ENCODE results near the gene ANKUB1. TPM values are rescaled to one million over a fixed set of nuclear protein-coding genes. Genes with fewer than 3 reads are reported as not detected.

Gene ANKUB1
- total RNA-seq, 1 donor from 2014 or later: not detected

GRCh38 chr3:149813367-149814281 lies 21.3 kb upstream of the ANKUB1 start:
- TF ChIP-seq, protein P1, sequence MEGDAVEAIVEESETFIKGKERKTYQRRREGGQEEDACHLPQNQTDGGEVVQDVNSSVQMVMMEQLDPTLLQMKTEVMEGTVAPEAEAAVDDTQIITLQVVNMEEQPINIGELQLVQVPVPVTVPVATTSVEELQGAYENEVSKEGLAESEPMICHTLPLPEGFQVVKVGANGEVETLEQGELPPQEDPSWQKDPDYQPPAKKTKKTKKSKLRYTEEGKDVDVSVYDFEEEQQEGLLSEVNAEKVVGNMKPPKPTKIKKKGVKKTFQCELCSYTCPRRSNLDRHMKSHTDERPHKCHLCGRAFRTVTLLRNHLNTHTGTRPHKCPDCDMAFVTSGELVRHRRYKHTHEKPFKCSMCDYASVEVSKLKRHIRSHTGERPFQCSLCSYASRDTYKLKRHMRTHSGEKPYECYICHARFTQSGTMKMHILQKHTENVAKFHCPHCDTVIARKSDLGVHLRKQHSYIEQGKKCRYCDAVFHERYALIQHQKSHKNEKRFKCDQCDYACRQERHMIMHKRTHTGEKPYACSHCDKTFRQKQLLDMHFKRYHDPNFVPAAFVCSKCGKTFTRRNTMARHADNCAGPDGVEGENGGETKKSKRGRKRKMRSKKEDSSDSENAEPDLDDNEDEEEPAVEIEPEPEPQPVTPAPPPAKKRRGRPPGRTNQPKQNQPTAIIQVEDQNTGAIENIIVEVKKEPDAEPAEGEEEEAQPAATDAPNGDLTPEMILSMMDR (IDR thresholded peaks at IDR 0.05): no peak
- Histone ChIP-seq H3K4me3 (peak overlapping the region; percentile 82), H3K36me3 (no peaks in the 10 kb centered on the region), H3K27me3 (no peaks in the 10 kb centered on the region), H3K4me1 (peaks cover 42% of the 10 kb centered on the region), H3K9me3 (no peaks in the 10 kb centered on the region), H3K27ac (peak overlapping the region; percentile 97)
- intact Hi-C loops (cut with DNase I): no loop called here
- ATAC-seq (peak; percentile 4), DNase-seq (peak; percentile 64)

DNA sequence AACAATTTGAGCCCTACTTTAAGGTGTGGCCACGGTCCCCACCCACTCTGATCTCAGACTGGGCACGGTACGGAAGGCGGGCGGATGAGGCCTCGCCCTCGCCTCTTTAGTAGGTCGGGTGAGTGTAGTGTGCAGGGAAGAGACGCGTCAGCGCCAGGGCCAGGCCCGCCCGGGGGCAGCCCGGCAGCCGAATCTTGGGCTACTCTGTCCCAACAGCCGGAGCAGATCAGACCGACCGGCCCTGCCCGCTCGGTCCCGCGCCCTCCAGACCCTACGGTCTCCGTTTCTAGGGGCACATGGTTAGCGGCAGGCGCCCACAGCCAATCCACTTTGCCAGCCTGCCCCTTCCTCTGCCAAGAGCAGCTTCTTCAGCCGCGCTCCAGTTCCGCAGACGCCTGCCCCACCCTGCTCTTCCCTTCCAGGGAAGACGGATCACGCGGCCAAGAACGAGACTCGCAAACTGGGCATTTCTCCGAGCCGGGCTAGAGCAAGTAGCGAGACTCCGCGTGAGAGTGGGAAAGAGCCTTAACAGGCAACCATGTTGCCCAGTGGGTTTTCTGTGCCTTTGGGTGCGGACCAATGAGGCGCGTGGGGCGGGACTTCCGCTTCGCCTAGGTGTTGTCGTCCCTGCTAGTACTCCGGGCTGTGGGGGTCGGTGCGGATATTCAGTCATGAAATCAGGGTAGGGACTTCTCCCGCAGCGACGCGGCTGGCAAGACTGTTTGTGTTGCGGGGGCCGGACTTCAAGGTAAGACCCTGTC lies 20.4 kb upstream of the ANKUB1 start, which contains the start of gene RNF13:
TSS of gene RNF13 (plus strand) at position 610 of the 761 bp plus-strand sequence. CDS start 32,812 bp downstream, outside the sequence.
- Histone ChIP-seq H3K27me3 (no peaks in the 10 kb centered on the region), H3K36me3 (no peaks in the 10 kb centered on the region), H3K27ac (peak within 1 kb of the TSS; percentile 97), H3K9me3 (no peaks in the 10 kb centered on the region), H3K4me1 (peaks cover 39% of the 10 kb centered on the region), H3K4me3 (peak within 1 kb of the TSS; percentile 82)
- ATAC-seq (peak; percentile 94), DNase-seq (peak; percentile 98)
- TF ChIP-seq, protein P1 (IDR thresholded peaks at IDR 0.05): no peak
- intact Hi-C loops (cut with DNase I): no loop called here

DNA sequence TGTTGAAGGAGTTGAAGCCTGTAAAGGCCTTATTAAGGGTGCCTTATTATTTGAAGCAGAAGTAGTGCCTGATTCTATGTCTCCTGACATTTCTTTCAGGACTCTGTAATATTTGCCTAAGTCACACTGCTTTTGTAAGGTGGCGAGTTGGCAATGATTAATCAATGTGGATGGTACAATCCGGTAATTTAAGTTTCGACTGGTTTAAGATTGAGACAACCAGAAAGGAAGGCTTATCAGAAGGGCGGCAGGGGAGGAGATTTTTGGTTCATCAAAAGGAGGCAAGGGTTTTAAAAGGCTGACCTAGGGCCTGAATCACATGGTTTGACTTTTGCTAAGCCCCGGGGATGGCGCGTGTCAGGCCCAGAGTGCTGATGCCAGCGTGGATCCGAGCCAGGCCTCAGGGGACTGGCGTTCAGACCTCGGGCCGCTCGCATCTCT lies 19.8 kb upstream of the ANKUB1 start:
- H3K27me3 ChIP-seq: no peaks in the 10 kb centered on the region
- peaks cover 35% of the 10 kb centered on the region for H3K4me1 ChIP-seq
- peak overlapping the region; percentile 82 for H3K4me3 ChIP-seq
- TF ChIP-seq, protein P1 (IDR thresholded peaks at IDR 0.05): no peak
- intact Hi-C loops (cut with DNase I): no loop called here
- H3K27ac ChIP-seq: peak overlapping the region; percentile 97
- no peak for DNase-seq
- no peak for ATAC-seq
- H3K9me3 ChIP-seq: no peaks in the 10 kb centered on the region
- no peaks in the 10 kb centered on the region for H3K36me3 ChIP-seq

GRCh38 chr3:149810846-149811245 lies 18.5 kb upstream of the ANKUB1 start:
- Histone ChIP-seq H3K27me3 (no peaks in the 10 kb centered on the region), H3K36me3 (no peaks in the 10 kb centered on the region), H3K4me1 (peaks cover 22% of the 10 kb centered on the region), H3K27ac (no peak overlapping the region), H3K4me3 (no peak overlapping the region), H3K9me3 (no peaks in the 10 kb centered on the region)
- no peak for DNase-seq
- ATAC-seq: no peak
- TF ChIP-seq, protein P1 (IDR thresholded peaks at IDR 0.05): no peak
- intact Hi-C loops (cut with DNase I): no loop called here

GRCh38 chr3:149809699-149810098 lies 17.3 kb upstream of the ANKUB1 start:
- DNase-seq: no peak
- Histone ChIP-seq H3K9me3 (no peaks in the 10 kb centered on the region), H3K4me3 (no peak overlapping the region), H3K27me3 (no peaks in the 10 kb centered on the region), H3K36me3 (no peaks in the 10 kb centered on the region), H3K4me1 (peaks cover 11% of the 10 kb centered on the region), H3K27ac (no peak overlapping the region)
- intact Hi-C loops (cut with DNase I): no loop called here
- TF ChIP-seq, protein P1 (IDR thresholded peaks at IDR 0.05): no peak
- ATAC-seq: no peak
